Kidney epithelial cell (primary cell): ENCODE measurements around the gene DISC1. TPM values are rescaled to one million over a fixed set of nuclear protein-coding genes. Genes with fewer than 3 reads are reported as not detected.

Experiments used
- DNase-seq: peaks from one replicate; pipeline ENCODE4 v3.0.0-alpha.2; 2010; ENCODE audit warnings: low read depth
- H3K27me3 ChIP-seq: 2 replicates; pipeline ENCODE4 v1.6.0; 2011; ENCODE audit warnings: low read length; ENCODE audit not compliant: control insufficient read depth, insufficient read depth
- H3K36me3 ChIP-seq: 2 replicates; pipeline ENCODE4 v1.5.1; 2011; ENCODE audit warnings: low read length; ENCODE audit not compliant: control insufficient read depth, insufficient read depth
- H3K4me3 ChIP-seq: 2 replicates; pipeline ENCODE4 v1.5.1; 2011; ENCODE audit warnings: low read depth, mild to moderate bottlenecking, control low read depth, low read length
- CTCF ChIP-seq: IDR thresholded peaks from 2 replicates; pipeline ENCODE4 v1.5.1; 2011; ENCODE audit warnings: mild to moderate bottlenecking, moderate library complexity, low read length, control low read depth, inconsistent platforms; ENCODE audit not compliant: insufficient read depth, poor library complexity, severe bottlenecking
- total RNA-seq: library from RNA; depleted of rRNA; stranded (reverse); fragments of >200 nt; gene quantifications from 2 replicates; pipeline ENCODE4 v1.2.3, GENCODE V29; 2015

DISC1 gene
- total RNA-seq, 1 donor from 2014 or later = 5.8 TPM

GRCh38 chr1:231869364-231869763, 242.8 kb downstream of the DISC1 start:
- DNase-seq = no peak
- no peak for TF ChIP-seq CTCF

GRCh38 chr1:231871471-231871870, 244.9 kb downstream of the DISC1 start:
- H3K27me3 ChIP-seq = no peaks in the 10 kb centered on the region
- DNase-seq = no peak
- no peak overlapping the region for H3K4me3 ChIP-seq
- H3K36me3 ChIP-seq = no peaks in the 10 kb centered on the region
- no peak for TF ChIP-seq CTCF

More at GRCh38 chr1:231869364-231869763, 242.8 kb downstream of the DISC1 start:
- Histone ChIP-seq H3K36me3 (no peaks in the 10 kb centered on the region), H3K4me3 (no peak overlapping the region), H3K27me3 (no peaks in the 10 kb centered on the region)

GRCh38 chr1:231871878-231872277, 245.3 kb downstream of the DISC1 start:
- H3K36me3 ChIP-seq = no peaks in the 10 kb centered on the region
- no peak overlapping the region for H3K4me3 ChIP-seq
- TF ChIP-seq CTCF = no peak
- no peaks in the 10 kb centered on the region for H3K27me3 ChIP-seq
- no peak for DNase-seq

- H3K4me3 ChIP-seq = no peak overlapping the region
- no peak for DNase-seq
- no peaks in the 10 kb centered on the region for H3K36me3 ChIP-seq
Measured at GRCh38 chr1:231872461-231872910, 245.9 kb downstream of the DISC1 start.

GRCh38 chr1:231878737-231879136, 252.1 kb downstream of the DISC1 start:
- no peak for TF ChIP-seq CTCF

More at GRCh38 chr1:231872461-231872910, 245.9 kb downstream of the DISC1 start:
- TF ChIP-seq CTCF = no peak
- H3K27me3 ChIP-seq = no peaks in the 10 kb centered on the region

GRCh38 chr1:231879296-231879695, 252.7 kb downstream of the DISC1 start:
- Histone ChIP-seq H3K36me3 (no peaks in the 10 kb centered on the region), H3K4me3 (no peak overlapping the region), H3K27me3 (no peaks in the 10 kb centered on the region)
- no peak for DNase-seq
- no peak for TF ChIP-seq CTCF

More at GRCh38 chr1:231878737-231879136, 252.1 kb downstream of the DISC1 start:
- Histone ChIP-seq H3K4me3 (no peak overlapping the region), H3K27me3 (no peaks in the 10 kb centered on the region), H3K36me3 (no peaks in the 10 kb centered on the region)
- no peak for DNase-seq
